HG03378 (cell line): ENCODE measurements around the gene MEGF11.
A peak's percentile ranks its signal among the peaks of the same experiment; 100 is the strongest.

Source experiments
- ATAC-seq: cut with Tn5 transposase; IDR thresholded peaks from one replicate; pipeline ENCODE4 v1.9.1; 2021; ENCODE audit warnings: mild to moderate bottlenecking, moderate library complexity; ENCODE audit not compliant: unreplicated experiment

The MEGF11 gene

GRCh38 chr15:66253418-66254088 is at the start of gene MEGF11:
Gene MEGF11 (minus strand): TSS chr15:66253750. CDS start chr15:66128403, 125,347 bp downstream.
- ATAC-seq = no peak

GRCh38 chr15:66302489-66303278 is 49.1 kb upstream of the MEGF11 start:
- no peak for ATAC-seq

- no peak for ATAC-seq
These were observed 45.3 kb upstream of the MEGF11 start for GRCh38 chr15:66298803-66299251.

GRCh38 chr15:66296186-66296585 is 42.6 kb upstream of the MEGF11 start:
- no peak for ATAC-seq

GRCh38 chr15:66294932-66295235 is 41.3 kb upstream of the MEGF11 start:
- ATAC-seq = no peak

- ATAC-seq = peak; percentile 23
These were observed 40.8 kb upstream of the MEGF11 start for GRCh38 chr15:66294157-66294931.

DNA sequence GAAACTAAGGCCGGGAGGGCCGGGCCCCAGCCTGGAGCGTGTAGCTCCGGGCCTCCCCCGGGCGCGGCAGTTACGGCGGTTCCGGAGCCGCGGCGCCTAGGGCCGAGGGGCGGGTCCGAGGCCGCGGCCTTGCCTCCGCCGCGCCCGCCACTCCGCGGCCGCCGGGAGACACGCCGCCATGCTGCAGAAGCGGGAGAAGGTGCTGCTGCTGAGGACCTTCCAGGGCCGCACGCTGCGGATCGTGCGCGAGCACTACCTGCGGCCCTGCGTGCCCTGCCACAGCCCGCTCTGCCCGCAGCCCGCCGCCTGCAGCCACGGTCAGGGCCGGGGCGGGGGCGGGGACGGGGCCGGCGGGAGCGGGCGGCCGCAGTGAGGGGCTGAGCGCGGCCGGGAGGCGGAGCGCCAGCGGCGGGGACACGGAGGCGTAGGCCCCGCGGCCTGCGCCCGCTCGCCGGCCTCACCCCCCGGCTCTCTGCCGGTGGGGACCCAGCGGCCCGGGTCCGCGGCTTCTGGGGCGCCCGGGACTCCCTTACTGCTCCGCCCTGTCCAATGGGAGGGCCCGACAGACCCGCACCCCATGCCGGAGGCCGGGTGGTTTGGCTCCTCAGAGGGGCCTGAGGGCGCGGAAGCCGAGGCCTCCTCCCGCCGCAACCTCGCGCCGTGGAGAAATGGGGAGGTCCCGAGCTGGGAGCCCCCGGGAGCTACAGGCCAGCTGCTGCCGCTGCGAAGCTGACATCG is 40.0 kb upstream of the MEGF11 start, which contains the start of gene DIS3L:
DIS3L (plus strand) TSS at position 150 of the 738 bp plus-strand sequence; CDS start at position 179, 29 bp downstream.
- ATAC-seq = peak; percentile 46

DNA sequence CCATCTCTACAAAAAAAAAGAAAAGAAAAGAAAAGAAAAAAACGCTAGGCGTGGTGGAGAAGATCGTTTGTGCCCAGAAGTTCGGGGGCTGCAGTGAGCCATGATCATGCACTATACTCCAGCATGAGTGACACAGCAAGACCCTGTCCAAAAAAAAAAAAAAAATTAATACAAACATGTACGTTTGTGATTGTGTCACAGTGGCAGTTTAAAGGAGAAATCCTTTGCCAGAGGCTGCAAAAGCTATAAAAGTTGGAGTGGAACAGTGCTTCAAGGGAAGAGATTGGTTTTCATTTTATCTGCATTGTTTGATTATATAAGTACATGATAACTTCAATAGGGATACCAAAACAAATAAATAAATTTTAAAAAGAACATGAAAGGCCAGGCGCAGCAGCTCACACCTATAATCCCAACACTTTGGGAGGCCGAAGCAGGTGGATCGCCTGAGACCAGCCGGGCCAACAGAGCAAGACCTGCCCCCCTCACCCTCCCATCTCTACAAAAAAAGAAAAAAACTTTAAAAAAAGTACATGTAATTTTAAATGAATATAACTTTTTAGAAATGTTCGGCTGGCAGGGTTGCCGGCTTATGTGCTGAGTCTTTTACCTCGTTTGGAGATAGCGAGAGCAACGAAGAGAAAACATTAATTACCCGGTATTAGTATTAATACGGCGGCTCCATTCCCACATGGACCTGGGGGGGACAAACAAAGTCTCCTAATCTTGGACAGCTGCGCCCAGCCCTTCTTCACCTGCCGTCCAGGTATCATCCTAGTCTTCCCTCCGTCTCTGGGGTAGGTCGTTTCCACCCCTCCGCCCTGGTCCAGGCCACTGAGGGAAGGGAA is 39.2 kb upstream of the MEGF11 start:
- ATAC-seq = peak; percentile 3

DNA sequence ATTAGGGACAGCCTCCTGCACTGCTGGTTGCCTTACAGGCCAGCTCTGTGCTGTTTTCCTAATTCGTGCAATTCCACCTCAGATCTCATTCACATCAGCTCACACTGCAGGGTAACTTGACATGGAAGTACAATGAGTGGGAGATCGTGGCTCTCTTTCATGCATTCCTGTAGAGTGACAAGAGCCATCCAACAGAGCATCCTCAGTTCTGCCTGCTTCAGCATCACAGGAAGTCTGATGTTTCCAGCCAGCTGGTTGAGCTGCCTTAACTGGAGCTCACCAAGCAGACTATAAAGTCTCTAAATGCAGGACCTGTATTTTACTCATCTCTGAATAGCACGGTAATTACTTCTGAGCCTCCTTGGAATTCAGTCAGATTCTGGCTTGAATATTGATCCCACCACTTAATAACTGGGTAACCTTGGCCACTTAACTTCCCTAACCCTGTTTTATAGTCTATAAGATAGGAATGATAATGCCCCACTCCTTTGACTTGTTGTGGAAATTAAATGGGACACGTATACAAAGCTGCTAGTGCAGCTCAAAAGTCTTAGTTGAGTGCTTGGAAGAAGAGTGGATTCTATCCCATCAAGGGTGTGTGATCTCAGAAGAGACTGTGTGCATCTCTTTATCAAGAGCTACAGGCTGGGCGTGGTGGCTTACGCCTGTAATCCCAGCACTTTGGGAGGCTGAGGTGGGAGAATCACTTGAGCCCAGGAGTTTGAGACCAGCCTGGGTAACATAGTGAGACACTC is 38.4 kb upstream of the MEGF11 start:
- no peak for ATAC-seq

GRCh38 chr15:66290518-66290917 is 37.0 kb upstream of the MEGF11 start:
- no peak for ATAC-seq

DNA sequence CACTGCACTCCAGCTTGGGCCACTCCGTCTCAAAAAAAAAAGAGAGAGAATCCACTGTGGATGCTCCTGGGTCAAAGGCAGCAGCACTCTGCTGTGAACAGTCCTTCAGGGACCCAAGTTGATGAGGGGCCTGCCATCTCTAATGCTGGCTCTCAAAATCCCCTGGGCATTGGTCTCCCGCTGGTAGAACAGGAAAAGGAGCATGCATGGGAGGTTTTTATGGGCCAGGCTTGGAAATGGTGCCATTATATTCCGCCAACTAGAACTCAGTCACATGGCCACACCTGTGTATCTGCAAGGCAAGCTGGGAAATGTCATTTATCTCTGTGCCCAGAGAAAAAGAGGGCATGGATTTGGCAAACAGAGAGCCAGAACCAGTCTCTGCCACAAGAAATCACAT is 36.5 kb upstream of the MEGF11 start:
- no peak for ATAC-seq

GRCh38 chr15:66288551-66289185 is 35.1 kb upstream of the MEGF11 start:
- no peak for ATAC-seq

GRCh38 chr15:66288093-66288492 is 34.5 kb upstream of the MEGF11 start:
- ATAC-seq = no peak

DNA sequence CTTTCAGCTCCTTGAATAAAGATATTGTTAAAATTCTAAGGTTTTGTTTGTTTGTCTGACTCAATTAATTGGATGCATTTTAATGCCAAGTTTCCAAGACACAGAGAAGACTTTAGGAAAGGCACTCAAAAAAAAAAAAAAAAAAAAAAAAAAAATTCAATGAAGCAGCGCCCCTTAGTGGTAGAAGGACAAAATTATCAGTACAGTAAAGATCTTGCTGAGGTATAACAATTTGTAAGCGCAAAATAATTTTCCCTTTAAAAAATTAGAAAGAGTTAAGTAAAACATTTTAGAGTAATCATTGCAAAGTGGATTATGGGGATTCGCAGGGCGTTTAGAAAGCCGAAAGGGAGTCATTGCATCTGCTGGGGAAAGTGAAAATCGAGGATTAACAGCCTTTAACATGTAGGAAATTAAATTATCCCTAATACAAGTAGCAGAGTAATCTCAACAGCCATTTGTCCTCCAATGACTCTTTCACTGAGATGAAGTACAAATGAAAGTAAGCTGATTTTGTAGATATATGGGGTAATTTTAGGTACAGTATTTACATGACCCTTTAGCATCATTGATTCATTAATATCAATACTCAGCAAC is 34.0 kb upstream of the MEGF11 start:
- ATAC-seq = no peak

GRCh38 chr15:66285533-66286280 is 32.2 kb upstream of the MEGF11 start:
- ATAC-seq = no peak

DNA sequence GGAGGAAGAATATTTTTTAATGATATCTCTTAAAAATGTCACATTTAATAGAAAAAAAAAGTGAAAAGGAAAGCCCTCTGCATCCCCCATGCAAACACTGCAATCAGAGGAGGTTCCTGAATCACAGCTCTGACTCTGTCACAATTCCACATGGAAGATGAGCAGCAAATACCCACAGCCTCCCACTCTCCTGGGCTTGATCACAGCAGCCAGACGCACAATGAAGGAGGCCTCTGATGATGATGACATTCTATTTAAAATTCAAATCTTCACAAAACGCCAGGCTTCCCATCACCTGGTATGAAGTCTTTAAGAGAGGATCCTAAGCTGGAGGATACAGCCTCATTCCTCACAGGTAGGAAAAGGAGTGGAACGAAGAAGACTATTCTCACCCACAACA is 30.7 kb upstream of the MEGF11 start:
- no peak for ATAC-seq

- ATAC-seq = no peak
These were observed 25.1 kb upstream of the MEGF11 start for GRCh38 chr15:66278671-66279070.

- ATAC-seq = no peak
These were observed 24.5 kb upstream of the MEGF11 start for GRCh38 chr15:66278056-66278455.
